Muscle layer of duodenum (tissue), 2 donors: Measurements from ENCODE around the gene STK31.
"Not testable (repeated sequence)": the region's sequence is repeated elsewhere in the genome, so short reads cannot be mapped to it uniquely, and the experiment has no call there.

Experiments used
- H3K27ac ChIP-seq: one replicate; pipeline ENCODE4 v1.7.0; 2013; ENCODE audit warnings: mild to moderate bottlenecking, low read length
- H3K27me3 ChIP-seq: one replicate; pipeline ENCODE4 v1.7.0; 2013; ENCODE audit warnings: low read depth, mild to moderate bottlenecking, control low read depth, low read length
- H3K36me3 ChIP-seq, 2 donors: one replicate each; pipeline ENCODE4 v1.7.0; 2013; ENCODE audit warnings: low read length in 2 of 2, control low read depth in 1 of 2, mild to moderate bottlenecking in 1 of 2; ENCODE audit not compliant: insufficient read depth in 2 of 2, control insufficient read depth in 1 of 2
- H3K4me1 ChIP-seq, 2 donors: one replicate each; pipeline ENCODE4 v1.7.0; 2013; ENCODE audit warnings: low read length in 2 of 2, mild to moderate bottlenecking in 2 of 2, control low read depth in 1 of 2, moderate library complexity in 1 of 2; ENCODE audit not compliant: insufficient read depth in 2 of 2, control insufficient read depth in 1 of 2
- H3K4me3 ChIP-seq, 2 donors: one replicate each; pipeline ENCODE4 v1.7.0; 2013; ENCODE audit warnings: low read length in 2 of 2, low read depth in 1 of 2, mild to moderate bottlenecking in 1 of 2
- H3K9me3 ChIP-seq, 2 donors: one replicate each; pipeline ENCODE4 v1.7.0; 2013; ENCODE audit warnings: low read length in 2 of 2, control low read depth in 1 of 2, mild to moderate bottlenecking in 1 of 2; ENCODE audit not compliant: control insufficient read depth in 1 of 2
- donor health status: healthy.

STK31 gene, protein sequence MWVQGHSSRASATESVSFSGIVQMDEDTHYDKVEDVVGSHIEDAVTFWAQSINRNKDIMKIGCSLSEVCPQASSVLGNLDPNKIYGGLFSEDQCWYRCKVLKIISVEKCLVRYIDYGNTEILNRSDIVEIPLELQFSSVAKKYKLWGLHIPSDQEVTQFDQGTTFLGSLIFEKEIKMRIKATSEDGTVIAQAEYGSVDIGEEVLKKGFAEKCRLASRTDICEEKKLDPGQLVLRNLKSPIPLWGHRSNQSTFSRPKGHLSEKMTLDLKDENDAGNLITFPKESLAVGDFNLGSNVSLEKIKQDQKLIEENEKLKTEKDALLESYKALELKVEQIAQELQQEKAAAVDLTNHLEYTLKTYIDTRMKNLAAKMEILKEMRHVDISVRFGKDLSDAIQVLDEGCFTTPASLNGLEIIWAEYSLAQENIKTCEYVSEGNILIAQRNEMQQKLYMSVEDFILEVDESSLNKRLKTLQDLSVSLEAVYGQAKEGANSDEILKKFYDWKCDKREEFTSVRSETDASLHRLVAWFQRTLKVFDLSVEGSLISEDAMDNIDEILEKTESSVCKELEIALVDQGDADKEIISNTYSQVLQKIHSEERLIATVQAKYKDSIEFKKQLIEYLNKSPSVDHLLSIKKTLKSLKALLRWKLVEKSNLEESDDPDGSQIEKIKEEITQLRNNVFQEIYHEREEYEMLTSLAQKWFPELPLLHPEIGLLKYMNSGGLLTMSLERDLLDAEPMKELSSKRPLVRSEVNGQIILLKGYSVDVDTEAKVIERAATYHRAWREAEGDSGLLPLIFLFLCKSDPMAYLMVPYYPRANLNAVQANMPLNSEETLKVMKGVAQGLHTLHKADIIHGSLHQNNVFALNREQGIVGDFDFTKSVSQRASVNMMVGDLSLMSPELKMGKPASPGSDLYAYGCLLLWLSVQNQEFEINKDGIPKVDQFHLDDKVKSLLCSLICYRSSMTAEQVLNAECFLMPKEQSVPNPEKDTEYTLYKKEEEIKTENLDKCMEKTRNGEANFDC

DNA sequence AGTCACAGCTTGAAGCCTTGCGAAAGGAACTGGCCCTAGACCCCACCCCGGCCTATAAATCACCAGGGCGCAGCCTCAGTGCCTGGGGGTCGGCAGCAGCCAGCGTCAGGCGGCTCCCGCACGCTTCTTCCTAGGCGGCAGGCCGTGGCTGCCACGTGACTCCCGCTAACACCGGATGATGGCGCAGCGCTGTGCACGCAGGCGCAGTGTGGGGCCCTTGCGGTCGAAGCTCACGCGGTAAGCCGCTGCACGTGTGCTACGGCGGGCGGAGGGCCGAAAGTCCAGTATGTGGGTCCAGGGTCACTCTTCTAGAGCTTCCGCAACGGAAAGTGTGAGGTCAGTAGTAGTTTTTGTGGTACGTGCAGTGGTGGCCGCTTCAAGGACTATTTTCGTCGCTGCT lies at the start of gene STK31:
Gene STK31 (plus strand): TSS at position 220 of the 400 bp plus-strand sequence. CDS start 67 bp downstream, at position 287.
- no peaks in the 10 kb centered on the region for H3K4me1 ChIP-seq
- peaks cover 7 to 19% of the 10 kb centered on the region in 2 donors for H3K9me3 ChIP-seq
- peak within 1 kb of the TSS; percentile 57 for H3K27ac ChIP-seq
- H3K36me3 ChIP-seq: peaks cover 6 to 10% of the 10 kb centered on the region in 2 donors
- no peaks in the 10 kb centered on the region for H3K27me3 ChIP-seq
- H3K4me3 ChIP-seq: no peak within 1 kb of the TSS

DNA sequence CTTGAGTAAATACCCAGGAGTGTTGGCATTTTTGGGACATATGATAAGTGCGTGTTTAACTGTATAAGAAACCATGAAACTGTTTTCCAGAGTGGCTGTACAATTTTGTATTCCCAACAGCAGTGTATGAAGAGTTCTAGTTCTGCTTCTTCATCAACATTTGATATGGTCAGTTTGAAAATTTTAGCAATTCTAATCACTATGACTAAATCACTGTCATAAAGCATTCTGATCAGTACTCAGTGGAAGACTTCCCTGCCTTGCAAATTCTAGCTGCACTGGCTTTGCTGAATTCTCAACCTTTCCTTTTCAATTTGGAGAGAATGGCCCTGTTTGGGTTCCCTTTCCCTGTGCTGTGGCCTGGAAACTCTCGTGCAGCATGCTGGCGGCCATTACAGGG lies 48.6 kb upstream of the STK31 start:
- no peaks in the 10 kb centered on the region for H3K27me3 ChIP-seq
- no peaks in the 10 kb centered on the region for H3K36me3 ChIP-seq
- H3K9me3 ChIP-seq: peaks cover 0 to 3% of the 10 kb centered on the region in 2 donors
- no peak overlapping the region for H3K4me3 ChIP-seq
- H3K27ac ChIP-seq: no peak overlapping the region
- H3K4me1 ChIP-seq: no peaks in the 10 kb centered on the region

DNA sequence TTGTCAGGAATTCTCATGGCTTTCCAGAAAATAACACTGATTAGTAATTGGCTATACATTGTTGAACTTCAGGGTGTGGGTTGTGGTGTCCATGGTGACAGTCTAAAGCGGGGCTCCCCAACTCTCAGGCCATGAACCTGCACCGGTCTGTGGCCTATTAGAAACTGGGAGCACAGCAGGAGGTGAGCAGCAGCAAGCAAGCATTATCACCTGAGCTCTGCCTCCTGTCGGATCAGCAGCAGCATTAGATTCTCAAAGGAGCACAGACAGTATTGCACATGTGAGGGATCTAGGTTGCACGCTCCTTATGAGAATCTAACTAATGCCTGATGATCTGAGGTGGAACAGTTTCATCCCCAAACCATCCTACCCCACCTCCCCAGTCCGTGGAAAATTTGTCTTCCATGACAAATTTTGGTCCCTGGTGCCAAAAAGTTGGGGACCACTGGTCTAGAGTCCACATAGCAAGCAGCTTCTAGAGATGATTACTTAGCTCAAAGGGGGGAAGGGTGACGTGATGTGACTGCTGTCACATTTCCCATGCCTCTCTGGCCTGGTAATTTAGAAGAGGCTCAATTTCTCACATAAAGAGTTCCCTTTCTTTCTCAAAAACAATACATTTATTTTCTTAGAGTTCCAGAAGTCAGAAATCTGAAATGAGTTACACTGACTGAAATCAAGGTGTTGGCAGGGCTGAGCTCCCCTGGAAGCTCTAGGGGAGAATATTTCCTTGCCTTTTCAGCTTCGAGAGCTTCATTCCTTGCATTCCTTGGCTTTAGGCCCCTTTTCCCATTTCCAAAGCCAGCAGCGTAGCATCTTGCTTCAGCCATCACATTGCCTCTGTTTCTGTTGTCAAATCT lies 47.7 kb upstream of the STK31 start:
- Histone ChIP-seq H3K27me3 (no peaks in the 10 kb centered on the region), H3K4me1 (no peaks in the 10 kb centered on the region), H3K4me3 (no peak overlapping the region), H3K36me3 (no peaks in the 10 kb centered on the region), H3K27ac (no peak overlapping the region), H3K9me3 (peaks cover 0 to 3% of the 10 kb centered on the region in 2 donors)

DNA sequence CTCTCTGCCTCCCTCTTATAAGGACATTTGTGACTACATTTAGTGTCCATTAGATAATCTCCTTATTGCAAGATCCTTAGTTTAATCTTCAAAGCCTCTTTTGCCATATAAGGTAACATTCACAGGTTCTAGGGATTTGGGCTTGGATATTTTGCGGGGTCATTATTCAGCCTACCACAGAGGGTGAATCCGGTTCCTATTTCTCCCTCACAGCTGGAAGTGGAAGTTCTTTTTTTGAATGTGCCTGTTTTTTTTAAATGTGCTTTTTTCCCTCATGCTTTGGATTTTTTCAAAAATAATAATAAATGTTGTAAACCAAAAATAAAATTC lies 47.1 kb upstream of the STK31 start:
- Histone ChIP-seq H3K27ac (no peak overlapping the region), H3K4me3 (no peak overlapping the region), H3K4me1 (no peaks in the 10 kb centered on the region)

DNA sequence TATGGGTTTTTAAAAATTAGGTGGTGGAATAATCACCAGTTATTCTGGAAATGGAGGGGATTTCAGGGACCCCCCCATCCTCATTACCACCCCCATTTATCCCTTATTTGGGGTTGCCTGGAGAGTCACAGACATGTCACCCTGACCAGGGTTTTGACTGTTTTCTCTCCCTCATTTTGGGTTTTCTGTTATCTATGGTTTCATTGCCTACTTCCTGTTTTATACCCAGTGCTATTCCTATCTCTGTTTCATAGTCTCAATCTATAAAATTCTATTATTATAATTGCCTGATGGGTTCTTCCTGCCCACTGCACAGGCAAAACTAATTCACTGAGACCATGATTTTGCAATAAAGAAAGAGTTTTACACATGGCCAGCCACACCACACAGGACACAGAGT lies 45.9 kb upstream of the STK31 start:
- Histone ChIP-seq H3K36me3 (no peaks in the 10 kb centered on the region), H3K4me1 (no peaks in the 10 kb centered on the region), H3K9me3 (no peaks in the 10 kb centered on the region), H3K27ac (no peak overlapping the region), H3K4me3 (no peak overlapping the region), H3K27me3 (no peaks in the 10 kb centered on the region)

More for the DNA sequence above, 47.1 kb upstream of the STK31 start:
- H3K36me3 ChIP-seq: no peaks in the 10 kb centered on the region
- H3K27me3 ChIP-seq: no peaks in the 10 kb centered on the region
- peaks cover 0 to 3% of the 10 kb centered on the region in 2 donors for H3K9me3 ChIP-seq

DNA sequence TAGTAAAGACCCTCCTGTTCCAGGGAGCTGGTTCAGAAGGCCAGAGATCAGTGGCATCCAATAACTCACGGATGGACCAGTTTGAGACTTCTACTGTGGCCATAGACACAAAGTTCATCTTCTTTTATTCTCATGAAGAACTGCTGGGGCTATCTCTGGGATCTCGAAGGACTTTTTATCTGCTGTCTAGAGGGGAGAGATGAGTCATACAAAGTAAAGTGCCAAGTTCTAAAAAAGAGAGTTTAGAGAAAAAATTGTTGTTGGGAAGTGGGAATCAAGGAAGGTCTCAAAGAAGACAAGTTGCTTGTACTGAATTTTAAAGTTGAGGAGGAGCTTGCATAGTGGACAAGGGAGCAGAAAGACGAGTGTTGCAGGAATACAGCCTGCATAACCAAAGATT lies 38.0 kb upstream of the STK31 start:
- H3K36me3 ChIP-seq: no peaks in the 10 kb centered on the region
- no peaks in the 10 kb centered on the region for H3K9me3 ChIP-seq
- no peaks in the 10 kb centered on the region for H3K4me1 ChIP-seq
- H3K27ac ChIP-seq: no peak overlapping the region
- no peak overlapping the region for H3K4me3 ChIP-seq
- no peaks in the 10 kb centered on the region for H3K27me3 ChIP-seq

DNA sequence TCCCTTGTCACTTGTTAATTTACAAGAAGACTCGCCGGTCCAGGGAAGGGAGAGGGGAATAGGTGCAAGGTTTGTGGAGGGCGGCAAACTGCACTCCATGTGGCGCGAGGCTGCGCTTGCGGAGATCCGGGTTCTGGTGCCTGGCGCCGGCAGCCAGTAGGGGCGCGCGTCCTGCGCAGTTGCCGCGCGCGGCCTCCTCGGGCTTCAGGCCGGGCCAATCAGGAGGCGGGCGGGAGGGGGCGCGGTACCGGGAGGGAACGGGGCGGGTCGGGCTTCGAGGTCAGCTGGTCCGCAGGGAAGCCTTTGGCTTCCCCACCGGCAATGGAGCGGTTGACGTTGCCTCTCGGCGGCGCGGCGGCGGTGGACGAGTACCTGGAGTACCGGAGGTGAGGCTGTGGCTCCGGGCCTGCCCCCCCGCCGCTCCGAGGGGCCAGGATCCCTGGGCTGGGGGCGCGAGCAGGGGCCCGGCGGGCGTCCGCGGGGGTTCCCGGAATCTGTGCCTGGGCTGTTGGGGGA lies 30.1 kb upstream of the STK31 start, which contains the start of gene FAM221A:
Gene FAM221A (plus strand): TSS at position 302 of the 516 bp plus-strand sequence. CDS start 20 bp downstream, at position 322.
- Histone ChIP-seq H3K27me3 (no peaks in the 10 kb centered on the region), H3K36me3 (no peaks in the 10 kb centered on the region), H3K9me3 (no peaks in the 10 kb centered on the region), H3K4me3 (peak within 1 kb of the TSS; percentile 92 to 95), H3K4me1 (peaks cover 0 to 8% of the 10 kb centered on the region in 2 donors), H3K27ac (peak within 1 kb of the TSS; percentile 92)

DNA sequence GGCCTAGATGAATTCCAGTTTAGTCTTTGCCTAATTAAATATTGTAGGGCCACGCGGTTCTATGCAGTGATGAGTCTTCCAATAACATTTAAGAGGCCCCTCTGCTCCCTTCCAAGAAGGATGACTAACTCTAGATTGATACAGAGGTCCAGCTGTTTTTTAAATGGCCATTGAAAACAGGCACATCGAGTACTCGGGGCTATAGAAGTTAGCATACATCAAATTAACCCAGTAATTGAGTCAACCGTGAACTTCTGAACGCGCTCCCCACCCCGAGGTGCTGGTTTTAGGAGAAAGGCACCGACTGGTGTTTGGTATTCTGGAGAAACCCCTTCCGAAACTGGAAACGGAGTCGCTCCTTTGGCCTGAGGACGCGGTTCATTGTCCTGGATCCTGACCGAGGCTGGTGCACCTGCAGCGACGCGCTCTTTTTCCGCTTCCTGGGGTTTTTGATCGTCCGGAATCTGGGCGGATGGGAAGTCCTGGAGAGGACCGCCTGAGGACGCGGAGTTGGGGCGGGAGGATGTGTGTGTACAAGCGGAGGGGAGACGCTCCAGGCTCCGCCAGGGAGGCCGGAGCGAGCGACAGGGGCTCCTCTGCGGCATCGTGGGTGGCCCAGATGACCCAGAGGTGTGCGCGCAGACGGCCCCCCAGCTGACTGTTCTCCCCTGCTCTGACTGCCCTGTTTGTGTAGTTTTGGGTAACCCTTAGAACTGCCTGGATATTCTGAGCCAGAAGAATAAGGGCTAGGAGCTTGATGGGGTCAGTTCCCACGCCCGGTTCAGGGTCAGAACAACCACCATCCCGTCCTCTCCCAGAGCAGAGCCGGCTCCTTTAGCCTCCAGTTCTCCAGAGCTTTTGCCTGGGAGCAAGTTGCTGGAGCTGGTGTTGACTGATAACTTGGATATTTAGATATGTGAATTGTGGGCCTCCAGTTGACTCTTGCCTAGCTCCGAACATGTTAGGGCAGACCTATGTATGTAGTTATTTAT lies 29.3 kb upstream of the STK31 start:
- no peaks in the 10 kb centered on the region for H3K36me3 ChIP-seq
- H3K4me1 ChIP-seq: peaks cover 0 to 8% of the 10 kb centered on the region in 2 donors
- H3K27me3 ChIP-seq: no peaks in the 10 kb centered on the region
- no peaks in the 10 kb centered on the region for H3K9me3 ChIP-seq
- peak overlapping the region; percentile 92 for H3K27ac ChIP-seq
- H3K4me3 ChIP-seq: peak overlapping the region; percentile 92 to 95

DNA sequence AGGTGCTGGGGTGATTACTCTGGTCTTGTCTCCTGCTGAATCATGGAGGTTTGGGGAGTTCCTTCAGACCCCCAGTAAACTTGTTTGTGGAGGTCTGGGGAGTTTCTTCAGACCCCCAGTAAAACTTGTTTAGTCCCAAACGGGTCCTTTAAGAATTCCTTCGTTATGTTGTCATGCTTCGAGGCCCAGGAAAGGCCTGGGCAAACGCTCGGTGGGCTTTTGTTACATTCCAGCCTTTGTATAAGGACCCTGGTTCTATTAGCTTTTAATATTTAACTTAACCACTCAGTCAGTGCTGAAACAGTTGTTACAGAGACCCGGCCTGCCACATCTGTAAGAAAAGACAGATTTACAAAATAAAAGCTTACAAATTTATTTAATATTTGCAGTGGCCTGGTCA lies 26.0 kb upstream of the STK31 start:
- H3K4me3 ChIP-seq, H3K4me1 ChIP-seq, H3K36me3 ChIP-seq, H3K9me3 ChIP-seq, H3K27ac ChIP-seq, H3K27me3 ChIP-seq: not testable (repeated sequence)

DNA sequence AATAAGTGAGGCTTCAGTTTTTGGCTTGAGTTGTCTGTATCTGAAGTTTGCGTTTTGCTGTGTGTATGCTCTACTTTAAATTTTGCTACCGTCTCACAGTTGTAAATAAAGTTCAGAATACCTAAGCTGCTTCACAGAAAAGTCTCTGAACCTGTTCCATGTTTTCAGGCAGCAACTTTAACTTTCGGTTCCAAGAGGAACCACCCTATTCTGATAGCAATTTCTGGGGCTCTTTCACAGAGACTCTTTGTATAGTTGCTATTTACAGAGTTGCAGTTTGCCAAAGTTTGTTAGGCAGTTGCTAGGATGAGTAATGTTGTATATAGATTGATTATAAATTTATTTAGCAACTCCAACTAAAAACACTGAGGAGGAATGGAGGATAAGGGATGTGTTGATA lies 24.3 kb upstream of the STK31 start:
- H3K27me3 ChIP-seq: no peaks in the 10 kb centered on the region
- peak overlapping the region; percentile 67 for H3K27ac ChIP-seq
- peaks cover 3 to 10% of the 10 kb centered on the region in 2 donors for H3K36me3 ChIP-seq
- peaks cover 0 to 8% of the 10 kb centered on the region in 2 donors for H3K4me1 ChIP-seq
- H3K4me3 ChIP-seq: no peak overlapping the region
- no peaks in the 10 kb centered on the region for H3K9me3 ChIP-seq
